ENCODE results near the gene DBNL. TPM values are rescaled to one million over a fixed set of nuclear protein-coding genes. Genes with fewer than 3 reads are reported as not detected.

The DBNL gene
- total and polyA plus RNA-seq, 2 donors (not counting 1 experiment from before 2014, with no cell fraction given) = 335 to 386 TPM

GRCh38 chr7:44060948-44061644 is 16.6 kb downstream of the DBNL start:
- no peaks in the 10 kb centered on the region for H3K27me3 Mint-ChIP-seq
- H3K27ac ChIP-seq (ENCODE audit: low read length in 2 of 2) = peak overlapping the region in 1 of 2 donors; percentile 93
- peaks cover 74% of the 10 kb centered on the region for H3K4me1 Mint-ChIP-seq
- peaks cover 71 to 94% of the 10 kb centered on the region in 2 donors for H3K4me1 ChIP-seq (ENCODE audit: control insufficient read depth in 2 of 2, insufficient read depth in 2 of 2, low read length in 2 of 2)
- H3K4me3 ChIP-seq (ENCODE audit: control extremely low read depth in 1 of 5, extremely low read depth in 1 of 5, insufficient read depth in 1 of 5, low read depth in 2 of 5, low read length in 4 of 5) = no peak overlapping the region
- 92% methylated on average over 8 of the region's 8 CpGs for WGBS (ENCODE audit: insufficient coverage)
- CTCF ChIA-PET = interaction anchor here (0.6 to 1.7 kb wide), 4 partner anchors 11 to 489 kb away, joined by 3 to 6 read pairs (median 3); no protein-coding TSS in a partner anchor
- peaks cover 50% of the 10 kb centered on the region for H3K79me2 ChIP-seq (ENCODE audit: control insufficient read depth, insufficient read depth, low read length)
- intact Hi-C loops (cut with micrococcal nuclease) = no loop called here
- H3K9me3 Mint-ChIP-seq (ENCODE audit: insufficient read depth) = no peaks in the 10 kb centered on the region
- H3K9ac ChIP-seq (ENCODE audit: low read length) = no peak overlapping the region
- peak overlapping the region; percentile 64 for H3K4me2 ChIP-seq (replicated peaks; ENCODE audit: low read depth, low read length, poor library complexity, severe bottlenecking)
- POLR2A ChIA-PET = interaction anchor here (2.9 kb wide), 1 partner anchor 11 kb away, joined by 9 read pairs; no protein-coding TSS in a partner anchor
- peaks cover 0 to 4% (median 0%) of the 10 kb centered on the region in 3 donors for H3K9me3 ChIP-seq (ENCODE audit: control extremely low read depth in 1 of 3, control insufficient read depth in 2 of 3, insufficient read depth in 1 of 3, low read length in 2 of 3)
- TF ChIP-seq EZH2 (IDR thresholded peaks at IDR 0.05; ENCODE audit: borderline replicate concordance, insufficient read depth, low read depth, low read length, poor library complexity, severe bottlenecking) = no peak
- TF ChIP-seq CTCF (IDR thresholded peaks at IDR 0.05) = no peak
- peak overlapping the region; percentile 100 for H3K27ac Mint-ChIP-seq
- H3K27me3 ChIP-seq (replicated peaks in 1 of 4; ENCODE audit: control extremely low read depth in 1 of 4, control insufficient read depth in 3 of 4, insufficient read depth in 4 of 4, low read length in 3 of 4) = no peaks in the 10 kb centered on the region
- peaks cover 0 to 66% of the 10 kb centered on the region in 2 experiments for H3K36me3 ChIP-seq (replicated peaks in 1 of 2; ENCODE audit: control extremely low read depth in 1 of 2, control insufficient read depth in 1 of 2, extremely low read depth in 1 of 2, insufficient read depth in 2 of 2, low read length in 1 of 2)
- no peak overlapping the region for H2AFZ ChIP-seq (ENCODE audit: insufficient read depth, low read depth, low read length, poor library complexity, severe bottlenecking)
- DNase-seq (no peak), ATAC-seq (ENCODE audit: low read depth) (no peak)
- H4K20me1 ChIP-seq (ENCODE audit: control insufficient read depth, insufficient read depth, low read length, poor library complexity, severe bottlenecking) = peaks cover 13% of the 10 kb centered on the region
- H3K4me3 Mint-ChIP-seq = no peak overlapping the region

GRCh38 chr7:44061645-44062179 is 17.2 kb downstream of the DBNL start:
- ChIA-PET CTCF (interaction anchor here (1.4 to 1.7 kb wide), 3 partner anchors 9 to 14 kb away, joined by 3 to 6 read pairs (median 3); no protein-coding TSS in a partner anchor), POLR2A (interaction anchor here (0.7 to 2.9 kb wide), 3 partner anchors 10 to 19 kb away, joined by 3 to 9 read pairs (median 3); no protein-coding TSS in a partner anchor)
- intact Hi-C loops (cut with micrococcal nuclease) = no loop called here
- Mint-ChIP-seq H3K27me3 (no peaks in the 10 kb centered on the region), H3K4me3 (no peak overlapping the region), H3K9me3 (ENCODE audit: insufficient read depth) (no peaks in the 10 kb centered on the region), H3K27ac (peak overlapping the region; percentile 78), H3K4me1 (peaks cover 74% of the 10 kb centered on the region)
- Histone ChIP-seq H3K79me2 (ENCODE audit: control insufficient read depth, insufficient read depth, low read length) (peaks cover 46% of the 10 kb centered on the region), H3K9me3 (ENCODE audit: control extremely low read depth in 1 of 3, control insufficient read depth in 2 of 3, insufficient read depth in 1 of 3, low read length in 2 of 3) (peaks cover 0 to 4% (median 0%) of the 10 kb centered on the region in 3 donors), H3K4me1 (ENCODE audit: control insufficient read depth in 2 of 2, insufficient read depth in 2 of 2, low read length in 2 of 2) (peaks cover 71 to 94% of the 10 kb centered on the region in 2 donors), H4K20me1 (ENCODE audit: control insufficient read depth, insufficient read depth, low read length, poor library complexity, severe bottlenecking) (peaks cover 10% of the 10 kb centered on the region), H3K36me3 (replicated peaks in 1 of 2; ENCODE audit: control extremely low read depth in 1 of 2, control insufficient read depth in 1 of 2, extremely low read depth in 1 of 2, insufficient read depth in 2 of 2, low read length in 1 of 2) (peaks cover 0 to 60% of the 10 kb centered on the region in 2 experiments), H3K27me3 (replicated peaks in 1 of 4; ENCODE audit: control extremely low read depth in 1 of 4, control insufficient read depth in 3 of 4, insufficient read depth in 4 of 4, low read length in 3 of 4) (no peaks in the 10 kb centered on the region), H3K9ac (ENCODE audit: low read length) (no peak overlapping the region), H3K4me3 (ENCODE audit: control extremely low read depth in 1 of 5, extremely low read depth in 1 of 5, insufficient read depth in 1 of 5, low read depth in 2 of 5, low read length in 4 of 5) (no peak overlapping the region), H2AFZ (ENCODE audit: insufficient read depth, low read depth, low read length, poor library complexity, severe bottlenecking) (no peak overlapping the region), H3K27ac (ENCODE audit: low read length in 2 of 2) (peak overlapping the region in 1 of 2 donors; percentile 93), H3K4me2 (replicated peaks; ENCODE audit: low read depth, low read length, poor library complexity, severe bottlenecking) (no peak overlapping the region)
- DNase-seq = no peak
- WGBS (ENCODE audit: insufficient coverage) = 95% methylated on average over 8 of the region's 8 CpGs
- no peak for TF ChIP-seq CTCF (IDR thresholded peaks at IDR 0.05)
- TF ChIP-seq EZH2 (IDR thresholded peaks at IDR 0.05; ENCODE audit: borderline replicate concordance, insufficient read depth, low read depth, low read length, poor library complexity, severe bottlenecking) = no peak
- no peak for ATAC-seq (ENCODE audit: low read depth)
